Cerebellar nuclear complex (tissue), 1 donor: Measurements from ENCODE around the gene BBS9.
"Not testable (repeated sequence)": the region's sequence is repeated elsewhere in the genome, so short reads cannot be mapped to it uniquely, and the experiment has no call there.

Source experiments
- DNase-seq, 2 experiments: peaks; one replicate each; lab custom pipeline; 2025; lab: John Stamatoyannopoulos, UW

Gene BBS9

DNA sequence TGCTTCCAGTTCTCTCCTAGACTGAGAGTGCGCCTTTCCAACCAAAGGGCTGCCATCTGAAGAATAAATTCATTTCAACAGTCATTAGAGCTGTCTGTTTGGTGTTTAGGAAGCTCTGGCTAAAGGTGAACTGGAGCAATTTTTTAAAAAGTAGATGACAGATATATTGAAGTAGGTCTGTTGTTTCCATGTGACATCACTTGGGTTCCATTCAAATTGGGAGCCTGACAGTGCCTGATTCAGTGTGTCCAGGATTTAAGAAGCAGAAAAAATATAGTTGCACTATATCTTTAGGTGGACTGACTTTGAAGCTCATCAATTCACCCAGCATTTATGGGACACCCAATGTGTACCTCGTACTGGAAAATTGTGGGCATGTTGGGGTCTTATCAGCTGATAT is 367.7 kb downstream of the BBS9 start:
- no peak for DNase-seq

DNA sequence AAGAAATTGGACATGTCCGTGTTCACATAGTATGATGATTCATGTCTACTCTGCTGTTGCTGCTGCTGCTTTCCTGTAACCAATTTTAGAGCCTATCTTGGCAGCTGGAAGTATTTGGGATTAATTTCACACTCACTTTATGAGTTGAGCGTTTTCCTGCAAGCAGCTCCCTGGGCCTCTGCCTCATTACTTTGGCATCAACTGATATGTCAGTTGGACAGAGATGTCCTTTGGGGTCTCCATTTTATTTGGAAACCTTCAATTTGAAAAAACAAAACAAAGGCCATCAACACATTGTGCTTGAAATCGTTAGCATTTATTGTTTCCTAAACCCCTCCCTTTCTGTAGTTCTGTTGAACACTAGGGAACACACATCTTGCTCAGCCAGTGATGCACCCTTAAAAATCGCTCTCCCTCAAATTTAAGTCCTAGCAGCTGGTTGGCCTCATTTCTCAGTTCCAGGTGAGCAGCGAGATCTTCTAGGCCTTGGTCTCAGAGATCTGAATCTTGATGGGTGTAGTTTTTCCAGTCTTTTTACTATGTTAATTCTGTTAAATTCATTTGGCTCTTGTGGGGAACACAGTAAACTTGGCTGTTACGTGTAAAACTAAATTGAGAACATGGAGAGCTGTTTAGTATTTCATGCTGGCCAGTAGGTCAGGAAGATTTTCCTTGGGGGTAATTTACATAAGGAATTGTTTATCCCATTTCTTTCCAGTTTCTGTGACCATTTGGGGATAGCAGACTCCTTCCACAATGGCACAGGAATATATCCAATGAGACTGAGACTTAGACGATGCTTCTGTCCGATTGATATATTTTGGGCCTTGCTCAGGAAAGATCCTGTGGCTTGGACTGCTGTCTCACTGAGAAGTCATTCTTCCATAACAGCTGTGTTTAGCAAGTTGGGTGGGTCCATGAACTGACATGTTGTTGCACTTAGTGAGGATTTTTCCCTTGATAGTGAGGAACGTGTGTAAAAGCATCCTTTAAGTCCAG is 371.6 kb downstream of the BBS9 start:
- no peak for DNase-seq

DNA sequence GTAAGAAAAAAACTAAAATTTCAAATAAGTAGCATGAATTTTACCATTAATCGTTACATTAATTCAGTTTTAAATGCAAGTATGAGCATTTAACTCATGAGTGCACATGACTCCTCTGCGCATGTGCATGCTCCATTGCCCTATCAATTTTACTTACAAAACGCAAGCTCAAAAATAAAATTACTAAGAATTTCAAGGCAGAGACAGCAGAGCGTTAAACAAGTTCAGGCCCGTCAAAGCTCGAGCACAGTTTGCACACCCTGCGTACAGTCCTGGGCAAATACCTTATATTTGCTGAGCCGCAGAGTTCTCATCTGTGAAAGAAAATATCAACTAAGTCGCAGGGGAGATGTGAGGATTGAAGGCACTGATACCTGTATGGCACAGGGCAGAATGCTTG is 373.6 kb downstream of the BBS9 start:
- no peak for DNase-seq

DNA sequence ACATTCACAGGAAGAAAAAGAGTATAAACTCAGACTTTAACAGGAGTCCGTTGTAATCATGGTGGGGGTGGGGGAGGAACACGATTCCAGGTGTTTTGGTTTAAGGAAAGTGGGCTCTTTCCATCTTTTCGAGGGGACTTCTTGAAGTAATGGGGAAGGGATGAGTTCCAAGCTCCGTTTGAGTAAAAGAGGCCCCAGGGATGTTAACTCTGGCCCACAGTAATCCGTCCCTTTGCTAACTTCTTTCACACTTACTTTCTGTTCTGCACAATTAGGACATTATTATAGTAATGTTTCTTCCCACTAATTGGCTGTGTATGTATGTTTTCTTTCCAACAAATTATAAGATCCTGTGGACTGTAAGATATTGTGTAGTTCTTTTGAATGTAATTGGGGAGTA is 374.4 kb downstream of the BBS9 start:
- DNase-seq = no peak

DNA sequence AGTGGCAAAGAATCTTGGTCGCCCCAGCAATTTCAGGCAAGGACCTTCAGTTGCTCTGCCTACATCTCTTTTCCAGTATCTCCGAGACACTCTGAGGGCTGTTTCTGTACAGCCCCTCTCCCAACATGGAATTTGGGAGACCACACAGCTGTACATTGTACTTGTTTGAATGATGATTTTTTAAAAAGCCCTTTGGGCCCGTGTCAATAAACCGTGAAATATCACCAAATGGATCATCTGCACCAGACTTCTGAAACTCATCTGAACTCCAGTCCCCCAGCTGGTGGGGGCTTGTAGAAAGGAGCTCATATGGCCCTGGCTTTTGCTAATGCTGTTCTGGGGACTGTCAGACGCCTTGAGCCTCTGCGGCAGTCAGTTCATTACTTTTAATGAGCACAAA is 374.9 kb downstream of the BBS9 start:
- DNase-seq = no peak

DNA sequence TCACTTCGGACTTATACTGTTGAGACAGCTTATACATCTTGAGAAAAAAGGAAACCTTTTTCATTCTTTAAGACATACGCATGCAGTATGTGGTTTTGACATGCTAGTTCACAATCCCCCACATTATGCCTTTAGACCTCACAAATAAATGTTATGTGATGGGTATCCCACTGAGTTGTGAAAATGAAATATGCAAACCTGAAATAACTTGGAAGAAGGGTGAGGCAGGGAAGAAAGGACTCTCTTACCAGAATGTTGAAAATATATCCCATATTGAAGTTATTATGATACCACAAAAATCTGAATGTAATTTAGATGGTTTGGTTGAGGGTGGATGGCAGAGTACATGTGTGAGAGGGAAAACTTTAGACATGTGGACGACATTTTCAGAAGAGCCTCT is 379.8 kb downstream of the BBS9 start:
- DNase-seq = no peak

DNA sequence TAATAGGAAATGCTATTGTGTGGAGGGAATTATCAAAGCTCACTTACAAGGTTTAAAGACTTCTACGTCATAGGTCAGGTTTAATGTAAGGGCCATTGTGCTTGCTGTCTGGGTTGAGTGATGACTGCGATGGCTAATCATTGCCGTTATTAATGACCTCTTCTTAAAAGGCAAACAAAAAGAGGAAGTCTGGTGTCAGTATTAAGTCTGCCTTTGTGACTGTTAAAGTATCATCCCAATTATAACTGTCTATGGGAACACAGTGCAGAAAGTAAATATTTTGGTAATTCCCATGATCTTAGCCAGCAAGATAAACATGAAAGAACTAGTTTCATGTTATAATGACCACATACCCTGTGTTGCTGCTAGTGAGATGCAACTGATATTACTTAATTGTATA is 382.4 kb downstream of the BBS9 start:
- DNase-seq = no peak

DNA sequence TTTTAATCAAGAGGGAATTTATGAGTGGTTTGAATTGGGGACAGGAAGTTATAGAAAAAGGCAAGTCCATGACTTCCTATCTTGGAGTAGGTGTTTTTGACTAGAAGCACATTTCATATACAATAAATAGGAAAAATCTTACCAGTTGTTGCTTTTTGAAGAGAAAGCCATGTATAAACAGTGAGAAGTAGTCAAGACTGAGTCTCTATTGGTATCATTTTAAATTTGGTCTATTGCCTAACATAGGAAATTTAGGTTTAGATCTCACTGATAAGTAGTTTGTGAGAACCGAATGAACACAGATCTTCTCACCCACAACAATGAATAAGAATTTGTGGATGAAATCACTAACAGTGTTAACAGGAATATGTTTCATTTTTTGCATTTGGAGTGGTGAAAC is 387.2 kb downstream of the BBS9 start:
- no peak for DNase-seq

DNA sequence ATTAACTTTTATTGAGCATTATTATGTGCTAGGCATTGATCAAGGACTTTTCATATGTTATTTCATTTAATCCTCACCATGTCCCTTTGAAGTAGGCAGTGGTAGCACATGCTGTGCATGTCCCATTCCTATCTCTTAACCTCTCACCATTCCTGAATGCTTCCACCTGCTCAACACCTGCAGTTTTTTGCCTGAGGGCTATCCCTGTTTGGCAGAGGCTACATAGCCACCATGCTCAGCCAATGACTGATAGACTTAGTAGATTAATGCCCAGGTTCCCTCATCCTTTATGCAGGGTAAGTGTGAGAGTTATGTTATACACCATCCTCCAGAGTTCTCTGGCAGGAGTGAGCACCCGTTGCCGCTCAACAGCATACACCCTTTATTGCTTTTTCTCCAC is 387.8 kb downstream of the BBS9 start:
- DNase-seq = no peak

DNA sequence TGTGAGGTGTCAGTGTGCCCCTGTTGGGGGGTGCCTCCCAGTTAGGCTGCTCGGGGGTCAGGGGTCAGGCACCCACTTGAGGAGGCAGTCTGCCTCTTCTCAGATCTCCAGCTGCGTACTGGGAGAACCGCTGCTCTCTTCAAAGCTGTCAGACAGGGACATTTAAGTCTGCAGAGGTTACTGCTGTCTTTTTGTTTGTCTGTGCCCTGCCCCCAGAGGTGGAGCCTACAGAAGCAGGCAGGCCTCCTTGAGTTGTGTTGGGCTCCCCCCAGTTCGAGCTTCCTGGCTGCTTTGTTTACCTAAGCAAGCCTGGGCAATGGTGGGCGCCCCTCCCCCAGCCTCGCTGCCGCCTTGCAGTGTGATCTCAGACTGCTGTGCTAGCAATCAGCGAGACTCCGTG is 397.6 kb downstream of the BBS9 start:
- DNase-seq = not testable (repeated sequence)

DNA sequence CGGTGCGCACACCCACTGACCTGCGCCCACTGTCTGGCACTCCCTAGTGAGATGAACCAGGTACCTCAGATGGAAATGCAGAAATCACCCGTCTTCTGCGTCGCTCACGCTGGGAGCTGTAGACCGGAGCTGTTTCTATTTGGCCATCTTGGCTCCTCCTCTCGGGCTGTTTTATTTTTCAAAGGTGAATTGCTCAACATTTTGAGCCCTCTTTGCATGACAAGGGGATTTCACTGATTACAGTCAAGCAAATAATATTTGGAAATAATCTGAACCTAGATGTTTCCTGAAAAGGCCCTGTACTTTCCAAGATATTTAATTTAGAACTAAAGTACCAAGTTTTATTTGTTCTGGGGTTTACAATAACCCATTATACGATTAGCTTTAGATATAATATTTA is 398.2 kb downstream of the BBS9 start:
- not testable (repeated sequence) for DNase-seq

DNA sequence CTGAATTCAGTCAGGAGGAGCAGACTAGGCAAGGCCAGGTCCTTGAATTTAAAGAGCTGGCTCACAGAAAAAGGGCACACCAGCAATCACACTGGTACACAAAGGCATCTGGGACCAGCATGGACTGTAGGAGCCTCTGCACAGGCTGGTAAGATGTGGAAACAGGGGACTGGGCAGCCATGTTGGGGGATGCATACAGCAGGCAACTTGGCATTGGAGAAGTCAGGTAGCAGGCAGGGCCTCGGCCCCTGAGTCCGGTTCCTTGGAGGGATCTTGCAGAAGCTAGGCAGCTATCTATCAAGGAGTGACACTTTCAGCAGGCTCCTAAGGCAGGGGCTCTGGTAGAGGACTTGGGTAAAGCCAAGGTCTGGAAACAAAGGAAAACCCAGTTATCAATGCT is 399.7 kb downstream of the BBS9 start:
- no peak for DNase-seq

DNA sequence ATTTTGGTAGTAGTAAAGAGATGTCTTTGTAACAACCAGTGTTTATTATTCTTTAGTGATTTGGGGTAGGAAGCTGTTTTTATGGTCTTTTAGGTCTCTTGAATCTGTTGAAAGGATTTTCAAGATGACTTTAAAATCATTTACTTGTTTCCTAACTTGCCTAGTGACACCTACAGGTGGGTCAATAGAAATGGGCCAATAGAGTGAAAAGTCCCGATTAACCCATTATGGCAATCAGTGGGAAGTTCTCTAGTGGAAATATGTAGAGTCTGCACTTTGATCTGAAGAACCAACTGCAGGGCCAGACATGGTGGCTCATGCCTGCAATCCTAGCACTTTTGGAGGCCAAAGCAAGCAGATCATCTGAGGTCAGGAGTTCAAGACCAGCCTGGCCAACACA is 401.3 kb downstream of the BBS9 start:
- DNase-seq = no peak

DNA sequence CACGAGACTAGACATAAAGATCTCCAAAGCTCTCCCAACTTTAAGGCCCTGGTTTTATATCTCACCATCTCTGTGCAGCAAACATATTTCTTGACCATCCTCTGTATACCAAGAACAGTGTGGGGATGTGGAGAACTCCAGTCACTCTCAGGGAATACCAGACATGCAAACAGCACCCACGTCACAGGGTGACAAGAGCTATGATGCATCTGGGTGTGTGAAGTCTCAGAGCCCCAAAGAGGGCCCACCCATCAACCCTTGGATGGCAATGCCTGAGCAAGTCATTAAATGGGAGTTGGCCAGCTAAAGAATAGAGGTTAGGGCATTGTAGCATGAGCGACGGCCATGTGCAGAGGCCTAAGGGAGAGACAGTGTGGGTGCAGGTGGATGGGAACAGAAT is 402.5 kb downstream of the BBS9 start:
- no peak for DNase-seq

DNA sequence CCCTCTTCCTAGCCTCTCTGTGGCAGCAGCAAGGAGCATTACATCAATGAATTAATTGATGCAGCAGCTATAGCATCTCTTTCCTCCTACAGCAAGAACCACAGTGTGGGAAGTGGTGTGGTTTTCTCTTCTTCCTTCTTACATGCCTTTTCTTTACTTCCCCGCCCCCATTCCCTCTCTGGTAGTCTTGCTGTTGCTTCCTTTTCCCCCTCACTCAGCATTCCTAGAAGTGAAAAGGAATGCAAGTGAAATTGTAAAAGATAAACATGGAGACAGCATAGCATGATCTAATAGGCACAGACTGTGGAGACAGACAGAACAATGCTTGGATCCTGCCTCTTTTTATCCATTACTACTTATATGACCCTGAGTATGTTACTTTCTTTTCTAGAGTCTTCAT is 405.5 kb downstream of the BBS9 start:
- no peak for DNase-seq

DNA sequence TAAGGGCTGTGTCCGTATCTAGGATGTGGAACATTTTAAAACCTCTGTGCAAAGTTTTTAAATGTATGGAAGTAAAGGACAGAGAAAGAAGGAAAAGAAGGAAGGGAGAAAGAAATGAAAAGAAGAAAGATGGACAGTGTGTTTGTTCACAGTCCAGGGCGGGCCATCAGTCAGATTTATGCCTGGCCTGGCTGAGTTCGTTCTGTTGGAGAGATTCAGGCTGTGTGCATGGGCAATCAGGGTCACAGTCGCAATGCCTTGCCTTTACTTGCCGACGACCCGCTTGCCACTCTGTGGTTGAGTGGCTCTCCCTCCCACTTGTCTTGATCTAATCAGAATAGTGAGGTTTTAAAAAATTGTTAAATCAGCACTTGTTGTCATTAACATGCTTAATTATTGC is 406.6 kb downstream of the BBS9 start:
- DNase-seq = no peak

DNA sequence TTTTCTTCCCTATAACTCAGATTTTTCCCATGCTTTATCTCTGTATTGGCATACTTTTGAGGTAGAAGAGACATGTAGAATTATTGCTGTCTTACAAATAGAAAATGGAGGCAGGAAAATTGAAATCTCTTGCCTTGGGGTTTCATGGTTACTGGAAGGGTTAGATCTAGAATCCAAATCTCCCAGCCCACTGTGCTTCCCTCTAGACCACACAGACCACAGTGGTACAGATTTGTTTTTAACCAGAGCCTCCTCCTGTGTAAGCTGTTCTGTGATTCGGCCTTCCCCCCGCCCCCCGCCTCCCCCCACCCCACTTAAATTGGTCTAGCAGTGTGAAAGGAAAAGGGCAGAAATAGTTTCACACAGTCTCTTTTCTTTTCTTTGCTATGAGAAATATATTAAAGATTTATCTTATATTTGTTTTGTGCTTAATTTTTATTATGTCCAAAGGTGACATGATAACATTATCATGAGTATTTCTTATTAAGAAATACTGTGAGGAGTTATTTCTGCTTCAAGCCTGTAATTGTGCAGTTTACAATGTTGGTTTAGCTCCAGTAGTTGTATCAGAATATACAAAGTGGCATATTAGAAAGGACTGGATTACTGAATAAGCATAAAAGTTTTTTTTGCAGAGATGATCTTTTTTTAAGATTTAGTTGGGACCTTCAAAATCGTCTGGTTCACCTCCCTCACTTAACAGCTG is 407.2 kb downstream of the BBS9 start:
- DNase-seq = no peak

DNA sequence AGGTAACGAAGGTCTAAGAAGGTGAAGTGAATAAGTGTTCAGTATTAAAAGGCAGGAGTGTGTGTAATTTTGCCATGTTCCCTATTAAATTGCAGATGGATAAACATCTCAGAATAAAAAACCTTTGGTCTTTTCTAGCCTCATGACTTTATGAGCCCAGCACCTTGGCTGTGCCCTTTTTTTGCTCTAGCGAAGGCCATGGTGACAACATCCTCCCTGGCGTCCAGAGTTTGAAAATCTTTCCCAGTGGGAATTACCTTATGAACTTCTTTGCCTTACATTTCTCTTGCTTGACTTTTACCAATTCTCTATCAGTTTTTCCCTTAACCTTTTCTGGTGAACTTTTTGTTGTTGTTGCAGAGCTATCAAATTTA is 407.7 kb downstream of the BBS9 start:
- DNase-seq = no peak

DNA sequence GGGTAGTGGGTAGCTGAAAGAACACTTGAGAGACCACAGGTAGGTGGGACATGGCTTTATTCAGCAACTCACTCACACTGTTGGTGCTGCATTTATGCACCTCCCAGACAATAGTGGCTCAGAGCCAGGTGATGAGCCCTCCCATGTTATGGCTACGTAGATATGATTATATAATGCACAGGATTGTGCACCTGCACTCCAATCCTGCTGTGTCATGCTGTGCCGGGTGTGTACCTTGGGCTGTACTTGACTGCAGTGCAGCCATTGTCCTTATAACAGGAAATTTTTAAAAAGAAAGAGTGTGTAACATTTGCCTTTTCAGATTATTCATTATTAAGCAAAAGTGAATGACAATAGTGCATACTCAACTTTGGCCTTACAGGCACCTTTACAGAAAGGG is 409.8 kb downstream of the BBS9 start:
- DNase-seq = no peak

DNA sequence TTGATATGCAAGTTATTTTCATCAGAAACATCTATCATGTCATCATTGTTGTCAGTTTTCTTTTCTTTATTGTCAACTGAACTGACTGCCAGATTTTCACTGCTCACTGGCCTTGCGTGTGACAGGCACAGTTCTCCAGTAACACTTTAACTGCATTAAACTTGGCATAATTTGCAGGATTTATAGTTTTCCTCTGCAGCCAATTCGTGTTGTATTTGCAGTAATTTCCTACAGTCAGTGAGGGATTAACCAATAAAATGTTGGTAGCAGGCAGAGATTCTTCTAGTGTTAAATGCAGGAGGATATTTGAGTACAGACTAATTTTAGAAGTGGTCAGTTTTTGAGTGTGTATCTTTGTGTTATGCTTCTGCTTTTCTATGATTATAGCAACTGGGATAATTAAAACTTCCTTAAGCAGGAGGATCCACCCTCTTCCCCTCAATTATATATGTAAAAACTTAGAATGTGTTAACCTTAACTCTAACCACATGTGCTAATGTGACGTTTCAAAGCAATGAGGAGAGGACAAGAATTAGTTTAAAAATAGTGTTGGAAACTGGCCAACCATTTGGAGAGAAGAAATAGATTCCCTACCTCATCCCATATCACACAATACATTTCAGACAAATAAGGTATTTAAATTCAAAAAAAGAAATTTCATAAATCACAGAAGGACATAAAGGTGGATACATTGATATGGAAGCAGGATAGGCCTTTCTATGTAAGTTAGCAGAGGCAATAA is 410.5 kb downstream of the BBS9 start:
- no peak for DNase-seq

DNA sequence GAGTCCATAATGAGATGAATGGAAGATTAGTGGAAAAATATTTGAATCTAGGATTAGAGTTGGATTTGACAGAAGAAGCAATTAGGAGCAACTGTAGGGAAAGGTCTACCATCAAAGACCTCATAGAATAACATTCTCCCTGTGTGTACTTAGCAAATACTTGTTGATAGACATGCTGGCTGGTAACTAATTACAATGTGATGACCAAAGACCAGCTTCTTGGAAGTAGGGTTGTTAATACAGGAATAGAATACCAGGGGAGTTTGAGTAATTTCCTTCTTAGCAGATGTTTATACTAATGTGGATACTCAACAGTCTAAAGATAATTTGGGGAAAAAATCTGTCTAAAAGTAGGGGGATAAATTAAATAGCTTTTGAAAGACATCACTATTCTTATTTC is 418.5 kb downstream of the BBS9 start:
- no peak for DNase-seq

DNA sequence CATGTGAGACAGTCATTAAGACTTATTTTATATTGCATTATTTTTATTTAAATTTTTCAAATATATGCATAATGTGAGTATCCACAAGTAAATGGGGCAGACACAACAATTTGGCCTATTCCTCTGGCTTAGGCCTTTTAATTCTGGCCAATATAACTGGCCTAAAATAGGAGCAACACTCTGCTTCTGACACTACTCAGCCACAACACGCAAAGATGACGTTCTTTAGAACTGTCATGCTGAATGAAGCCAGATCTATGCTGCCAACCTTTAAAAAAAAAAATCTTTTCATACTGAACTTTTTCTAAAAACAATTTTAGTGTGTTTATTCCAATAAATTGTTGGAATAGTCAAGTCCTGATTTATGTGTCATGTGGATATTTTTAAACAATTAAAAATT is 421.0 kb downstream of the BBS9 start:
- no peak for DNase-seq

DNA sequence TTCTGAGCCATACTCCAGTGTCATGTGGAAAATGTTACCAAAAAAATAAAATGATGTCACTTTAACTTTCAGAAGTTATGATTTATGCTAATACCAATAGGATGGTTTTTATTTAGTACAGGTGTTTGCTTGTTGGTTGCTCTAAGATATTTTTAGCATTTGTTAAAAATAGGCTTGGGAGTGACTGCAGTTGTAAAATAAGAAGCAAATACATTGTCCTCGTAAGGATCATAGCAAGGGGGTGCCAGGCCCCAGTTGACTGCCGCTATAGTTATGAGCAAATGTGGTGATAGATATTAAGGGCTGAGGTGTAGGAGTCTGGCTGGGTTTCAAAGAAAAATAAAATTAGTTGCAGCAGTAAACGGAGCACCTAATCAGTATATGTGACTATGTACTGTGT is 421.6 kb downstream of the BBS9 start:
- DNase-seq = no peak
